Stimulated activated naive CD8-positive, alpha-beta T cell treated with anti-CD3 and anti-CD28 coated beads, Interleukin-15, Interleukin-2, amounts not matched to agents 100 U/mL and 50 U/mL, for 24 hours (primary cell): ENCODE data around the gene TBC1D5.

Experiments used
- ATAC-seq: fragments of 150-1000 bp; cut with Tn5 transposase; one replicate; pipeline ENCODE4 v1.10.0; 2021
- DNase-seq: peaks from one replicate; pipeline ENCODE4 v3.0.0; 2021

TBC1D5 gene

DNA sequence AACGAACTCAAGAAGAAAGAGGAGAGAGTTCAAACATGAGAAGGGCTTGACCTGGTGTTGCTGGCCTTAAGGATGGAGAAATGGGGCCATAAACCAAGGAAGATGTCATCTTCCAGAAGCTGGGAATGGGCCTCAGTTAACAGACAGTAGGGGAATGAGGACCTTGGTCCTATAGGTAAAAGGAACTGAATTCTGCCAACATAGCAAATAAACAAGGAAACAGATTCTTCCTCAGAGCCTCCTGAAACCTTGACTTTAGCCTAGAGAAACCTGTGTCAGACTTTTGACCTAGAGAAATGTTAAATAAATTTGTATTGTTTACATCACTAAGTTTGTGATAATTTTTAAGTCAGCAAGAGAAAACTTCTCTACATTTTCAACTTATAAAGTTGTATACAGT is 520.9 kb downstream of the TBC1D5 start:
- no peak for DNase-seq
- ATAC-seq: no peak

DNA sequence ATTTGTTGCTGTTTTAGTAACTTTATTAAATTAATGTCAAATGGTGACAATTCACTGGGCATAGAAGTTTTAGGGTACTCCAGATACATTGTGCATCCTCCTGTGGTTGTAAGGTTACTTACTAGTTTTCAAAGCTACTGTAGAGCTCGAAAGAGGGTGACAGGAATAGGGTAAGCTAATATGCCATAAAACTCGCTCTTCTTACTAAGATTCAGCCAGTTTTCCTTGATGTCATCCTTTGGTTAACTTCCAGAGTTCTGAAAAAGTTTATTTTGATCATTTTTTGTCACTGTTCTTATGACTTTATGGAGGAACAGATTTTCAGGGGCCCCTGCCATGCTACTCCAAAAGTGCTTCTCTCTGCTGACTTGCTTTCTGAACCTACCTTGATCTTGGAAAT is 522.8 kb downstream of the TBC1D5 start:
- ATAC-seq (no peak), DNase-seq (no peak)

DNA sequence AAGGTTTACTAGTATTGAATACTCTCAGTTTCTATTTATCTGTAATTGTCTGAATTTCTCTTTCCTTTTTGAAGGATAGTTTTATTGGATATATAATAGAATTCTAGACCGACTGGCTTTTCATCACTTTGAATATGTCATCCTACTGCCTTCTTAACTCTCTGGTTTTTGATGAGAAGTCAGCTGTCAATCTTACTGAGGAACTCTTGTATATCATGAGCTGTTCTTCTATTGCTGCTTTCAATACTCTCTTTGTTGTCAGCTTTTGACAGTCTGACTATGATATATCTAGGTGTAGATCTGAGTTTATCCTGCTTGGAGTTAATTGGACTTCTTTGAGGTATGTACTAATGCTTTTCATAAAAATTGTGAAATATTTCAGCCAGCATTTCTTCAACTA is 523.8 kb downstream of the TBC1D5 start:
- ATAC-seq: no peak

DNA sequence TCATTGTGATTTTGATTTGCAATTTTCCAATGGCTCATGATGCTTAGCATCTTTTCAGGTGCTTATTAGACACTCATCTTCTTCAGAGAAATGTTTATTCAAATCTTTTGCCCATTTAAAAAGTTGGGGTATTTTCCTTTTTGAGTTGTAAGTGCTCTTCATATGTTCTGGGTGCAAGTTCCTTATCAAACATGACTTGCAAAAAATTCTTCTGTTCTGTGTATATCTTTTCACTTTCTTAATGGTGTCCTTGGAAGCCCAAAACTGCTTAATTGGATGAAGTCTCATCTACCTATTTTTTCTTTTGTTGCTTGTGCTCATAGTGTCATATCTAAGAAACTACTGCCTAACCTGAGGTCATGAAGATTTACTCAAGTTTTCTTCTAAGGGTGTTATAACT is 524.8 kb downstream of the TBC1D5 start:
- ATAC-seq: no peak
- no peak for DNase-seq

More for the DNA sequence above, 523.8 kb downstream of the TBC1D5 start:
- DNase-seq: no peak

DNA sequence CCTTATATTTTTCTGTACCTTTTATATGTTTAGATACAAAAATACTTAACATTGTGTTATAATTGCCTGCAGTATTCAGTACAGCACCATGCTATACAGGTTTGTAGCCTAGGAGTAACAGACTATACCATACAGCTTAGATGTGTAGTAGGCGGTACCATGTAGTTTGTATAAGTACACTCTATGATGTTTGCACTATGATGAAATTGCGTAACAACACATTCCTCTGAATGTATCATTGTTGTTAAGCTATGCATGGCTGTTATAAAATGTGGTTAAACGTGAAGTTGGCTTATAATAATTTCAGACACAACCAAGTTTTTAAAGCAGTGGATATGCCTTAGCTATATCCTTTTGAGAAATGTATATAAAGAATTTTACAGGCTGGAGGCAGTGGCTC is 529.3 kb downstream of the TBC1D5 start:
- ATAC-seq (no peak), DNase-seq (no peak)

DNA sequence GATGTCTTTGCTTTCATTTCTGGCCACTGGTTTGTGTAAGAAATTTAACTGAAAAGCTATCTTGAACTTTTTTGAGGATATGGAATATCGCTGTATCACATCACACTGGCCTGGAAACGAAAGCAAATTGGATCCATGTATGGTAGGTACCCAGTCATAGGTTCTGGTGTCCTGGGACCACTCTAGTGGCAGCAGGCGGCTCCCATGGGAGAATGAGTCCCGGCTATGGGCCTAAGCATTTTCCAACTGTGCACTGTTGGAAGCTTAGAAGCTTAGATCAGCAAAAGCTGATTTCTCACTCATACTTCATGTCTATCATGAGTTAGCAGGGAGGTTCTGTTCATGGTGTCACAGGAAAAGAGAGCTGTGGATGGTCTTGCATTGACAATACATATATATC is 534.5 kb downstream of the TBC1D5 start:
- DNase-seq: no peak
- ATAC-seq: no peak

DNA sequence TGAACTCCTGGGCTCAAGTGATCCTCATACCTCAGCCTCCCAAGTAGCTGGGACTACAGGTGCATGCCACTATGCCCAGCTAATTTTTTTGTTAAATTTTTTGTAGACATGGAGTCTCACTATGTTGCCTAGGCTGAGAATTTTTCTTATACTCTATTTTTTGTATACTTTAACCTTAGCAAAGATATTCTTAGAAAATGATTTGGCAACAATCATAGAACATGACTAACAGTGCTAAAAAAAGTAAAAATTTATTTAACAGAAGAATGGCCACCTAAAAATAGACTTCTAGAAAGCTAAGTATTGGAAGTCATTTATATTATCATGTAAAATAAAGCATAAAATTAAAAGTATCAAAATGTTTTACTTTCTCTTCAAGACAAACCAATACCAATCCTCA is 535.4 kb downstream of the TBC1D5 start:
- DNase-seq (no peak), ATAC-seq (no peak)

DNA sequence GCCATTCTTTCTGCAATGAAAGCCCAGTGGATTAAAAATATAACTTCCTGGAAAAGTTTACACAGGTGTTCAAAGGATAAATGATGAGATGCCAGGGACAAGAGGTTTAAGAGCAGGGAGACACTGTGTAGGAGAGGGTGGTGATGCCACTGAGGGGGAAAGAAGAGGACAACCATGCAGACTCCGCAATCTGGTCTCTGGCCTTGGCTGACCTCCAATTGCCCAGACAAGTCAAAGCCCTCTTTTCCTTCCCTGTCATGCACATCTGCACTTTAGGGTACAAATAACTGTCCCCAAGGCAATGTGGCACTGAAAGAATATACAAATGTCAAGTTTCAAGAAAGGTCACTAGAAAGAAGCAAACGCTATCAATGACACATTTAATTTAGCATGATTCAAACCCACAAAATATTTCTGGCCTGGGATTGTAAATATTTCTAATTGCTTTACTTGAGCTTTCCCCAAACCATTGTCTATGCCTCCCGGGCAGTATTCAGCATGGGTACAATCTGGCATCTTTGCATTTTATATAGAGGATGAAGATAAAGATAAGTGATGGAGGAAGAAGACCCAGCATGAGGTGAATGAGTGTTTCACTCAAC is 538.3 kb downstream of the TBC1D5 start:
- DNase-seq (no peak), ATAC-seq (no peak)

DNA sequence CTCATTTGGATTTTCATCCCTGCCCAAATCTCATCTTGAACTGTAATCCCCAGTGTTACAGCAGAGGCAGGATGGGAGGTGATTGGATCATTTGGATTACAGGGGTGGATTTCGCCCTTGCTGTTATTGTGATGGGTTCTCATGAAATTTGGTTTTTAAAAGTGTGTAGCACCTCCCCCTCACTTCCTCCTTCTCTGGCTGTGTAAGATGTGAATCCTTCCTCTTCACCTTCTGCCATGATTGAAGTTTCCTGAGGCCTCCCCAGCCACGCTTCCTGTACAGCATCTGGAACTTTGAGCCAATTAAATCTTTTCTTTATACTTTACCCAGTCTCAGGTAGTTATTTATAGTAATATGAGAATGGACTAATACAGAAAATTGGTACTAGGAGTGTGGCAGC is 540.9 kb downstream of the TBC1D5 start:
- DNase-seq (no peak), ATAC-seq (no peak)

DNA sequence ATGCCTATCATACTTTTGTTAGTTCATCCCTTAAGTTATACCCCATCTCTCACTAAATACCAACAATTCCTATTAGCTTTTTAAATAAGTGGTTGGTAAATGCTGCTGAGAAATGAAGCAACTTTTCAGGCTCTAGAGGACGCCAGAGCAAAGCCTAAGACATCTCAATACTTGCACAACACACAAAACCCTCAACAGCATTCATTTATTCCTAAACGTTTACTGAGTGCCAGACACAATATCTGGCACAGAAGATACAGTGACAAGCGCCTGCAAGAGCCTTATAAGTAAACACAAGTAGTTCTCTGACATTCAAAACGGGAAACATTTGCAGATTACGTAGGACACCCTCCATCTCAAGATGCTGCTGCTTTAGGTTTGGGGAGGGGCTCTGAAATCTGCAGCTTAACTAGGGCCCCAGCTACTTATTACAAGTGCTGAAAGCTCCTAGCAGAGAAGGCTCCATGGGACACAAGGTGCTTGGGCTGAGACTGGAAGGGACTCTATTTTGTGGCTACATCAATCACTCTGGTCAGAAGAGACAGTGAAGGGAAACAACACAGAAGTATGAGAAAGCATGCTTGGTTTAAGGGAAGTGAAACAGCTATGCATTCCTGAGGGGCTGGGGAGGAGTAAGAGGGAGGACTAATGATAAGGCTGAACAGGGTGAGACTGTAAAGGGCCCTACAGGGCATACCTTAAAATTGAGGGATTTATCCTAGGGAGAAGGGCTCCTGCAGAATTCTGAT is 546.4 kb downstream of the TBC1D5 start:
- peak; percentile 32 for ATAC-seq

DNA sequence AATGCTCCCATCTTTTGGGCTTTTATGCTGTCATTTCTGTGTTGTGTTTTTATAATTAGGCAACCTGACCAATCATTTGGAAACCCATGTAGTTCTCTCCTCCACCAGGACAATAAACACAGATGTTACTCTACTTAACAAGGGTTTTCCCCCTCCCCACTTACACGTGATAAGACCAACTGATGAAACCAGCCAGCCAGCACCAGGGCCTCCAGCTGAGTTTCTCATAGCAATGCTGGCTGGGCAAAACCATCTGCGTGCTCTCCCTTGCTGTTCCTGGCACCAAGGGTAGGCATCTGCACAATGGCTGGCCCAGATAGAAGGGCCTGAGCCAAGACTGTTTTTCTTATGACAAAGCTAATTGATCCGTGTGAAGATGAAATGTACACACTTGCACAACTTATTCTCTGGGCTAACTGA is 547.2 kb downstream of the TBC1D5 start:
- DNase-seq (no peak), ATAC-seq (peak; percentile 49)

More for the DNA sequence above, 546.4 kb downstream of the TBC1D5 start:
- no peak for DNase-seq

DNA sequence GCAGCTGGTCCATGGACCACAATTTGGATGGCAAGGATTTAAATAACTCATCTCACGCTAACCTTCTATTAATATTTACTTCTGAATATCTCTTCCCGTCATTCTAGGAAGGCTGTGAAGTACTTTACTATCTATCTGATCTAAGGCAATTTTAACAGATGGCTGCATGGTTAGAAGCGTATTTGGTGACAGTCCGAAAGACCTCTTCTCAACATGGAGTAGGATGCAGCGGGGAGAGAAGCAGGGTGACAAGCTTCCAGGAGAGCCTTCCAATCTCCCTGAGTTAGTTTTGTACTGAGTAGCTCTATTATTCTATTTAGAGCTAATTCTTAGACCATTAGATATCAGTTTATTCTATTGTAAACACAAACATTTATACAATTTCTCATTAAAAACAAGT is 548.3 kb downstream of the TBC1D5 start:
- no peak for DNase-seq
- ATAC-seq: no peak

DNA sequence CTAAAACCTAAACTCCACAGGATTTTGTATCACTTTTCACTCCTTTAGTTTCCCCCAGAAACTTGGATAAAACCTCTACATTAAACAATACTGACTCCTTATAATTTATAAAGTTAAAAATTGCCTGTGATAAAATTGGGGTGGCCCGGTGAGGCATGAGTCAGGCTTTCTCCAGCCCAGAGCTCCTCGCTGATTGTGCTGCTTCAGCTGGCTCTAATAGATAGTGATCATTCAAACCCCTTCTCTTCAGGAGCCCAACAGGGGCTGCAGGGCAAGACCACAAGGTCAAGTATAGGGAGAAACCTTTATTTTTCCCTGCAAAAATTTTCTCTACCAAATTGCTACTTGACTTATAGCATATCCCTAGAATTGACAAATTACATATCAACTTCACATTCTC is 549.4 kb downstream of the TBC1D5 start:
- ATAC-seq: no peak

DNA sequence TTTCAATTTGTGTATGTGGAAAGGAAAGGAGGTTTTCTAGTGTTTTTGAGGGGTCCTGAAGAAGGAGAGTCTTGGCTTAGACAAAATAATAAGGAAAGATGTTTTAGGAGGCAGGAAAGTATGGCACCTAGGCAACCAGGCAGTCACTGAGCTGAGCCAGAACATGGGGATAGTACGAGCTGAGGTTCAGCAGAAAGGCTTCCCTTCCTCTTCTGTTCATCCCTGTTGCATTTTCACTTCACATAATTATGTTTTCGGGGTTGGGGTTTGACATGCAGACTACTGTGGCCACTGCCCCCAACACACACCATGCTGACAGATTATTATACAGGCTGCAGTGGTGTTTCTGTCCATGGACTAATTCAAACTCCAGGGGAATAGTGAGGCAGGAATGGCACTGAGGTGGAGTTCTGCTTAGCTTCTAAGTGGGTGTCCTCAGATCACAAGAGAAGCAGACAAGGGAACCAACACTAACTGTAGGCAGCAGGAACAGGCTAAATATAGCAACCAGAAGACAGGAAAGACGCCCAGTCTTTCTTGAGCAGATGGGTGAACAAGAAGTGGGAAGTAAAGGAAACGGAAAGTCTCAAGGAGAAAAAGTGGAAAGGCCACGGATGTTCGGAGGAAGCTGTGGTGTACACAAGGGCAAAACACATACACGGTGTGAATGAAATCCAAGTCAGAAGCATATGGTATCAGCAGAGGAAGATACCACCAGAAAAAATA is 551.9 kb downstream of the TBC1D5 start:
- DNase-seq: no peak
- no peak for ATAC-seq

More for the DNA sequence above, 549.4 kb downstream of the TBC1D5 start:
- no peak for DNase-seq

DNA sequence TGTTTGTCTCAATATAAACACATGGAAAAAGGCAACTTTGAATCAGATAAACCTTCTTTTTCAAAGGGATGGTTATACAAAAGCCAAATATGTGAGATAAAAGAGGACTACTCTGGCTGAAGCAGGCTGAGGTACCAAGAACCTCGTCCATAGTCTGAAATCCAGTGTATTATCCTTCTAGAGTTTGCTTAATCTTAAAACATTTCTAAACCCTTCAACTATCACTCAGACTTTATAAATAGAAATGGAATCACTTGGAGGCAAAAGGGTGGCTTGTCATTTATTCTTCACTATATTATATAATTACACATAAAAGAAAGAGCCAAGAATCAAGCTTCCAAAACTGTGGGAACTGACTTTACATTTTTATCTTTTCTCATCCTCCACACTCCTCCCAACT is 554.1 kb downstream of the TBC1D5 start:
- no peak for DNase-seq
- no peak for ATAC-seq

DNA sequence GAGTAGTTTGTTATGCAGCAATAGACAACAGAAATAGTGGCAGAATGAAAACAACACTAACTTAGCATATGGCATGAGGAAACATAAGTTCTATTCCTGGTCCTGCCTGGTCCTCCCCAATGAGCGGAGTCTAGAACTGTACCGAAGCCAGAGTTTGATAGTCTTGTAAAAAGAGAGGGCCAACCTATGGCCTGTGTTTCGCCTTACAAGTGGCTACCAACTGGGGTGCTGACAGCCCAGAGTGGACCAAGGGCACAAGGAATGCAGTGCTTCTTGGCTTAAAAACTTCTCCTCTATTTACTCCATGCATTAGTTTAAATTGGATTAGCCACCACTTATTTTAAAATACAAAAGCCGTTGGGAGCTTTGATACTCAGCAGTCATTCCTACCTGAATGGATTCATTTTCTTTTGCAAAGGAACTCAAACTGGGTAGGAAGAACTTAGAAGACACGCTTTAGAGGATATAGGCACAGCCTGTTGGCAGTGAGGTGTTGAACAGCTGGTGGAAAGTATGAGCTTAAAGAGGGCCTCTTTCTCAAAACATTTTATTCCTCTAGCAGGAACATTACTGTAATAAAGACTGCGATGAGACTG is 554.7 kb downstream of the TBC1D5 start:
- ATAC-seq (no peak), DNase-seq (no peak)

DNA sequence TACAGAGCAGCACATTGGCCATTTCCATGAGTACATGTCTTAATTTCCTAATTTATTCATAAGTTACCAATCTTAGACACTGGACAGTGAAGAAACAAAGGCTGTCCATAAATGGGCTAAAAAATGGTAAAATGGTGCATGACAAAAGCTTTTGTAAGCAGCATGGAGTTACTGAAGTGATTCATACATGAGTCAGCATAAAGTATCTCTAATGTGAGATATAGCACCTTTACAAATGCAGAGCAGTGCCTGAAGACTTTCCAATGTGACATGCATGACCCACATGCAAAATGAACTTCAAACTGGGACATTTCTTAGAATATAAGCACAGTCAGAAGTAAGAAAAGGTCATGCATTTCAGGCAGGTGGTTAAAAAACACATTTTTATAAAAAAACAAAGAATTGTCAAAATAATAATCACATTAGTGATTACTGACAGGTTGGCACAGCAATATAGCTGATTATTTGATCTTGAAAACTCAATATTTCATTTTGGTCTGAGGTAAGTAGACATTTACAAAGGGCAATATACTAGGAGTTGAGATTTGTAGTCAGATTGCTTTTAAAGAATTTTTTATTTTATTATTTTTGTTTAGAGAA is 558.4 kb downstream of the TBC1D5 start:
- ATAC-seq: peak; percentile 77
- no peak for DNase-seq

DNA sequence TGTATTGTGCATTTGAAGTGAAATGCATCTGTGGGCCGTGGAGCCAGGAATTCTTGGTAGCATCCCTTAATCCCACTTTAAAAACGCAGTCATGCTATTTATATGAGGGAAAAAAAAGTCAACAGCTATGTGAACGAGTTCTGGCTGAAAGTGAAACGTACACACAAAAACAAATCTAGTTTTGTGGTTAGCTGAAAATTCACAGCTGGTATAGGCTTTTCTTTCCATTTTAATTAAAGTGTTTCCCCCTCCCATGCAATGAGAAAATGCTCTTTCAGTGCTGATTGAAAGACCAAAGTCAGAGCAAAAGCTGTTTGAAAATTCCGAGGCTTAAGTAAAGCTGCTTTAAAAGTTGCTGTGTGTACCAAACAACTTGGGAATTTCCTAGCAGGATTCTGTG is 560.3 kb downstream of the TBC1D5 start:
- ATAC-seq: peak; percentile 51
- DNase-seq: no peak

DNA sequence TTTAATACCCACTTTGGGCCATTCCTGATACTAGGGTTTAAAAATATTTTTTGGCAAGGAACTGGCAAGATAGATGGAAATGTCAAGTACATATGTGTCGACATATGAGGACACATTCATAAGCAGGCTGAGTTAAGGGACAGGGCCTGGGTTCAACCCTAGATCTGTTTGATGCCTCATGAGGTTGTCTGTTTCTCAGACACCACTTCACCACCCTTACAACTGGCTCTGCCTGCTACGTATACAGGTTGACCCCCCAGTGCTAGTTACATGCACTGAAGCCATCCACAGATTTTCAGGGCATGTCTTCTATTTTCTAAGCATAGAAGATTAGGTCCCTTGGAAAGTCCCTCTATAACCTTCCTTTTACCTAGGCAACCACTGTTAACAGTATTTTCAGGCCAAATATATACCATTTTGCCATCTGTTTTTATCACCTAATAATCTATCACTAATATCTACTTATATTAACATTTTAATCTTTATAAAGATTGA is 561.0 kb downstream of the TBC1D5 start:
- ATAC-seq (no peak), DNase-seq (no peak)

DNA sequence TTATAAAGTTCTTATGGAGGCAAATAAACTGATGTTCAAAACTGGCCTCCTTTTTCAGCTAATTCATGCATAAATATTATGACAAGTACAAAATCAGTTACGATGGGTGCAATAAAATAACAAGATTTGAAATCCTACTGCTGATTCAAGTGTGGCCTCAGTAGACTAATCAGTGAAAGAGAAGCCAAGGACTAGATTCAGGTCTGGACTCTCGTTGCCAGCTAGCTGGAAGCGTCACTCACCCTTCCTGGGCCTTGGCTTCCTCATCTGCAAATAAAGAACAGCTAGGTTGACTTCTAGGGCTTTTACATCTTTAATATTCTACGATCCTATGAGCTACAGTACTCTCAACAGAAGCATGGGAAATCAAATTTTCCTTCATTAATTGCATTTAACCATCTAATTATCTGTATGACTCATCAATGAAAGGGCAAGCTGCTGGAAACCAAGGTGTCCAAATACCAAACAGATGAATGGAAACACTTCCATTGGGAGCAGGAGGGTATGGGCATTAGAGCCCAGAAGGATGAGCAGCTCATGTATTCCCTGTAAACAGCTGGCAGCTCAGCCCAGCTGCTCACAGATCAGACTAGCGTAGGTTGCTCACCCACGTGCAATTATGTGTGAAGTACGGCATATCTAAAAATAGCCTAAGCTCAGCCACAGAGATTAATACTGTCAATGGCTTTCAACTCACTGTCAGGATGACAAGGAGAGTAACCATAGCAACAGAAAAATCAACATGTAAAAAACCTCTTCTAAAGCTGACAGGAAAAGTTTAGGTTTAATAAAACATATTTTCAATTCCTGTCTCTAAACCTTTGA is 562.8 kb downstream of the TBC1D5 start:
- ATAC-seq (peak; percentile 40), DNase-seq (no peak)

DNA sequence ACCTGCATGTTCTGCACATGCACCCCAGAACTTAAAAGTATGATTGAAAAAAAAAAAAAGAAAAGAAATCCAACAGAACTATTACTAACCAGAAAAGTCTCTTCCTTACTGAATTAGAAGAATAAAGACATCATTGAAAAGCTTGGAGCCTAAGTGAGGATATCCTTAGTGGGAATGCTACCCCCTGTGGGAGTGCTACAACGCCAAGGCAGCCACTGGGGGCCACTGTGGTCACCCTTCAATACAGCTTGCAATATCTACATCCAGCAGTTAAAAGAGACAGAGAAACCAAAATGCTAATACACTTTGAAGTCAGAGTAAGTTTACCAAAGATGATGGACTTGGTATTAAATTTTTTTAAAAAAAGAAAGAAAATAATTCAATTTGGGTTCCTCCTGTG is 565.7 kb downstream of the TBC1D5 start:
- DNase-seq (no peak), ATAC-seq (no peak)
